ENCODE results near the gene TCFL5.
"Not testable (repeated sequence)": the region's sequence is repeated elsewhere in the genome, so short reads cannot be mapped to it uniquely, and the experiment has no call there.

The TCFL5 gene

GRCh38 chr20:62860391-62860923, 1.2 kb downstream of the TCFL5 start:
- no peak for TF ChIP-seq ZNF274 (IDR thresholded peaks at IDR 0.05; ENCODE audit: low read depth, low read length)
- H3K4me3 ChIP-seq (ENCODE audit: low read length): peak overlapping the region; percentile 70

- H3K4me3 ChIP-seq (ENCODE audit: low read length): peak overlapping the region; percentile 70; the same call in 1 of the 2 replicates
- TF ChIP-seq ZNF274 (IDR thresholded peaks at IDR 0.05; ENCODE audit: low read depth, low read length): no peak
These were observed 1.9 kb downstream of the TCFL5 start for GRCh38 chr20:62859721-62860120.

GRCh38 chr20:62858058-62858830, 3.4 kb downstream of the TCFL5 start:
- TF ChIP-seq ZNF274 (IDR thresholded peaks at IDR 0.05; ENCODE audit: low read depth, low read length): no peak
- no peak overlapping the region; the same call in 1 of the 2 replicates for H3K4me3 ChIP-seq (ENCODE audit: low read length)

- no peak for TF ChIP-seq ZNF274 (IDR thresholded peaks at IDR 0.05; ENCODE audit: low read depth, low read length)
- H3K4me3 ChIP-seq (ENCODE audit: low read length): no peak overlapping the region
These were observed 4.5 kb downstream of the TCFL5 start for GRCh38 chr20:62856931-62857619.

DNA sequence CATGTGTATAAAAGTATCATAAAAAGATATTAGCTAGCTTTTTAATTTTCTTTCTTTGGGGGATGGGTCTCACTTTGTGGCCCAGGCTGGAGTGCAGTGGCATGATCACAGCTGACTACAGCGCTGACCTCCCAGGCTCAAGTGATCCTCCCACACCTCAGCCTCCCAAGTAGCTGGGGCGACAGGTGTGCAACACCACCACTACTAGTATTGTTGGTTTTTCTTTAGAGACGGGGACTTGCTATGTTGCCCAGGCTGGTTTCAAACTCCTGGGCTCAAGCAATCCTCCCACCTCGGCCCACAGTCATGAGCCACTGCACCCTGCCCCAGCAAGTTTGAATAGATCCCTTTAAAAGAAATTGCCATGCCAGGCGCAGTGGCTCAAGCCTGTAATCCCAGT, 6.5 kb downstream of the TCFL5 start:
- TF ChIP-seq ZNF274 (IDR thresholded peaks at IDR 0.05; ENCODE audit: low read depth, low read length): no peak

GRCh38 chr20:62854121-62854520, 7.5 kb downstream of the TCFL5 start:
- H3K4me3 ChIP-seq (ENCODE audit: low read length): no peak overlapping the region
- no peak for TF ChIP-seq ZNF274 (IDR thresholded peaks at IDR 0.05; ENCODE audit: low read depth, low read length)

More for the DNA sequence above, 6.5 kb downstream of the TCFL5 start:
- no peak overlapping the region for H3K4me3 ChIP-seq (ENCODE audit: low read length)

DNA sequence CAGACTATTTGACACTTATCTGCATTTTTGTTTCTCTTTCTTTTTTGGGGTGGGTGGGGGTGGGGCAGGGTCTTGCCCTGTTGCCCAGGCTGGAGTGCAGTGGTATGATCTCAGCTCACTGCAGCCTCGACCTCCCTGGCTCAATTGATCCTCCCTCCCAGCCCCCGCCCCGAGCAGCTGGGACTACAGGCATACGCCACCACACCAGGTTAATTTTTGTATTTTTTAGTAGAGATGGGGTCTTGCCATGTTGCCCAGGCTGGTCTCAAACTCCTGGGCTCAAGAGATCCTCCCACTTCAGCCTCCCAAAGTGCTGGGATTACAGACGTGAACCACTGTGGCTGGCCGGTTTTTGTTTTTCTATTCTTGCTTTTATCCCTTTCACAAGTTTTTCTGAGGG, 8.3 kb downstream of the TCFL5 start:
- not testable (repeated sequence) for H3K4me3 ChIP-seq (ENCODE audit: low read length)

DNA sequence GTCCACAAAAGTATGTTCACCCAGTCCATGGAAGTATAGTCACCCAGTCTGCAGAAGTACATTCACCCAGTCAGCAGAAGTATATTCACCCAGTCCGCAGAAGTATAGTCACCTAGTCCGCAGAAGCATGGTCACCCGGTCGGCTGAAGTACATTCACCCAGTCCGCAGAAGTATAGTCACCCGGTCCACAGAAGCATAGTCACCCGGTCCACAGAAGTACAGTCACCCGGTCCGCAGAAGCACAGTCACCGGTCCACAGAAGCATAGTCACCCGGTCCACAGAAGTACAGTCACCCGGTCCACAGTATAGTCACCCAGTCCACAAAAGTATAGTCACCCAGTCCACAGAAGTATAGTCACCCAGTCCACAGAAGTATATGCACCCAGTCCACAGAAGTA, 8.8 kb downstream of the TCFL5 start:
- H3K4me3 ChIP-seq (ENCODE audit: low read length): no peak overlapping the region
- no peak for TF ChIP-seq ZNF274 (IDR thresholded peaks at IDR 0.05; ENCODE audit: low read depth, low read length)

DNA sequence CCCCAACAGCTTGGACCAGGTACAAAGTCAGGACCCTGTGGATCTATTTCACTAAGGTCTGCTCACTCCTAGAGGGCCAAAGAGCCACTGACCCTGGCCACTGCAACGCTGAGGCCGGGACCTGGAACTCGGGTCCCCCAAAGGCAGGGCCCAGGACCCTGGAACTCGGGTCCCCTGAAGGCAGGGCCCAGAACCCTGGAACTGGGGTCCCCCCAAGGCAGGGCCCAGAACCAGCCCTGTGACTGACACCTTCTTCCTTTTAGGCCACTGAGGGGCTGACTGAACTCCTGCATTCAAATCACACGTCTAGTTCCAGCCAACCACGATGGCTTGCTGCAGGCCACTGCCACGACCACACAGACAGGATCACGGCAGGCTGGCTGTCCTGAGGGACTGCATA, 9.4 kb downstream of the TCFL5 start:
- no peak overlapping the region for H3K4me3 ChIP-seq (ENCODE audit: low read length)
- no peak for TF ChIP-seq ZNF274 (IDR thresholded peaks at IDR 0.05; ENCODE audit: low read depth, low read length)

DNA sequence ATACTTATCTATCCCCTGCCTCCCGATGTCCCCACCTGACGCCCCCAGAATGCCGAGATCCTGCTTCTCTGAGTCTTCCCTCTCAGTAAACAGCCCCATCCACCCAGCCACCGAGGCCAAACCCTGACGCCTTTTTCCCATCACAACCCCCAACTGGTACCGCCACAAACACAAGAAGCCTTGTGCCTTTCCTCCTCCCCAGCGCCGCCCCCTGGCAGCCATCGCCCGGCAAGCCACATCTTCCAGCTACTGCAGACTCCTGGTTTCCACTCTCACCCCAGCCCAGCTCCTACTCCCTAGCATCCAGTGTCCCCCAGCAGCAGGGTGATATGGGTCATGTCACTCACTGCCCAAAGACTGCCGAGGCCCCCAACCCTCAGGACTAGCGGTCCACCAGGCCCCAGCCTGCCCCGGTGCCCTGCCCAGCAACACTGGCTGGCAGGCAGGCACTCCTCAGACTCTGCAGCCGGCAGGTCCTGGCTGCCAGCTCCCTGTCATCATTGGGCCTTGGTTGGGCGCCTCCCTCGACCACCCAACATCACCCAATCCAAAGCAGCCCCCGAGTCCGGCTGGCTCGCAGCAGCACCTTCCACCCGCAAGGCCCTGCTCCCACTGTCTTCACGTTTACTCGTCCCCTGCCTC, 11.2 kb downstream of the TCFL5 start:
- no peak overlapping the region for H3K4me3 ChIP-seq (ENCODE audit: low read length)
- TF ChIP-seq ZNF274 (IDR thresholded peaks at IDR 0.05; ENCODE audit: low read depth, low read length): no peak

GRCh38 chr20:62849431-62849830, 12.2 kb downstream of the TCFL5 start:
- H3K4me3 ChIP-seq (ENCODE audit: low read length): no peak overlapping the region
- no peak for TF ChIP-seq ZNF274 (IDR thresholded peaks at IDR 0.05; ENCODE audit: low read depth, low read length)

DNA sequence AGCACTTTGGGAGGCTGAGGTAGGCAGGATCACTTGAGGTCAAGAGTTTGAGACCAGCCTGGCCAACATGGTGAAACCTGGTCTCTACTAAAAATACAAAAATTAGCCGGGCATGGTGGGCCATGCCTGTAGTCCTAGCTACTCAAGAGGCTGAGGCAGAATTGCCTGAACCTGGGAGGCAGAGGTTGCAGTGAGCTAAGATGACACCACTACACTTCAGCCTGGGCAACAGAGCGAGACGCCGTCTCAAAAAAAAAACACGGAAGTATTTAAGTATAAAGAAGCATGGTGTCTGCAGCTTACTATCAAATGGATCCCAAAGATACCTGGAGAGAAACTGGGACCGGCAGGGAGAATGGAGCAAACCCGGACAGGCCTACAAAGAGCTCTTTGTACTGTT, 12.7 kb downstream of the TCFL5 start:
- not testable (repeated sequence) for H3K4me3 ChIP-seq (ENCODE audit: low read length)

DNA sequence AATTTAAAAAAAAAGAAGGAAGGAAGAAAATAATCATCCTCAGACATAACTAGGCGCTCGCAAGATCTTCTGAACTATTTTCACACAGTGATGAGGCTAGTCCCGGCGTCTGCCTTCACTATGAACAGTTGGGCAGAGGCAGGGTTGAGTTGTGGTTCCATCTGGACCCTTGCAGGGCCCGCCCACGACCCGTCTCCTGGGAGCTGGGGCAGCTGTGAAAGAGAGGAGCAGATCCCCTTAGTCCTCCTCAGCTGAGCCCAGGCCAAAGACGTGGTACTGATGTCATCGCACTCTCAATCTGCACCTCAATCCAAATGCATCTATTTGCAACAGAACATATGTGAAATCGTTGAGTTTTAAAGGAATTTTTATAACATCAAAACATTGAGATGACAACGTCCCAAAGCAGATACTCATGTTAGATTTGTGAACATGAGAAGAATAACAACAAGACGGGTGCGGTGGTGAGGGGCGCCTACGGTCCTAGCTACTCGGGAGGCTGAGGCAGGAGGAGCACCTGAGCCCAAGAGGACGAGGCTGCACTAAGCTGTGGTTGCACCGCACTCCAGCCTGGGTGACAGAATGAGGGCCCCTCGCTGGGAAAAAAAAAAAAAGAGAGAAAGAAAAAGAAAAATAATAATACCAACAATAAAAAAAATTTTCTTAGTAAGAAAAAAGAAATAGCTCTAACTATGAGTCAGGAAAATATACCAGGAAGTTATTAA, 15.3 kb downstream of the TCFL5 start:
- H3K4me3 ChIP-seq (ENCODE audit: low read length): no peak overlapping the region
- no peak for TF ChIP-seq ZNF274 (IDR thresholded peaks at IDR 0.05; ENCODE audit: low read depth, low read length)

All from GM08714 (cell line).